Activated naive CD4-positive, alpha-beta T cell (primary cell): ENCODE measurements around the gene PRSS50.

ENCODE experiments used
- DNase-seq, 4 experiments: peaks; one replicate each; lab custom pipeline; 2025; lab: John Stamatoyannopoulos, UW

Gene PRSS50

DNA sequence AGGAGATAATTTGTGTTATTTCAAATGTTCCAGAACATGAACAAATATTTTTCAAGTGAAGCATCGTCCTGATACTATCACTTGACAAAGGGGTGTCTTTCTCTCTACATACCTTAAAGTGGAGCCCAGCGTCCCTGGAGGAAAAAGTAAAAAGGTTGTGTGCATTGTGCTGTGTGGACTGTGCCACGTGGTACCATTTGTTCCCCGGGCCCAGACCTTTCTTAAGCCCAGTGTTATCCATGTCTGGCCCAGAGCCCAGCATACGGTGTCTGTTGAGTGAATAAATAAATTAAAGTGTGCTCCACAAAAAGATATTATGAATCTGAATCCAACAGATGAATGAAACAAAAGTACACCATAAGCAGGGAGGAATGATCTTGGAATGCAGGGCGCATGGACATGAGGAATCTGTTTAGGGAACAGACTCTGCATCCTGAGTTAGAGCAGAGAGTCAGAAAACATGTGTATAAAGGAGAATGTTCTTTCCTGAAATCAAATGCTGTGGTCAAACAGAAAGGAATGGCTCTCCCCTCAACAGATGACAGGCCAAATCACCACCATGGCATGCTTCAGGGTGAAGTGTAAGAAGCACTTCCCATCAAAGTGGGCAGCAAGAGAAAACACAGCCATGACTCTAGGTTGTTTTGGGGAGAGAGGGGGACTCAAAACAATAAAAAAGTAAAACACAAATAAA, 8.1 kb upstream of the PRSS50 start:
- DNase-seq = no peak

DNA sequence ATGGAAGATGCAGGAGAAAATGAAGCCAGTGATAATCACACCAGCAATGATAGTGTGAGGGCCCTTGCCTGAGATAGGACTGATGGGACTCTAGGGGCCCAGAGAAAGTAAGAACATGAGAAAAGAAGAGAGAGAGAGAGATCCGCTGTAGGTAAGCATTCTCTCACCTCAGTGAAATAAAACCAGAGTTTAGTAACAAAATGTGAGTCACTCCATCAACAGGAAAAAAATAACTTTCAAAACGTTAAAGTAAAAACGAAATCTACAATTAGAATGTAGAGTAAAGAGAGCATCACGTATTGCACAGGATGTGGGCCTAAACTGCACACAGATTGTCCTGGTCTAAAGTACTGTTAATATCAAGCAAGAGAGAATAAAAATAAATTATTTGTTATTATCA, 6.8 kb upstream of the PRSS50 start:
- no peak for DNase-seq

DNA sequence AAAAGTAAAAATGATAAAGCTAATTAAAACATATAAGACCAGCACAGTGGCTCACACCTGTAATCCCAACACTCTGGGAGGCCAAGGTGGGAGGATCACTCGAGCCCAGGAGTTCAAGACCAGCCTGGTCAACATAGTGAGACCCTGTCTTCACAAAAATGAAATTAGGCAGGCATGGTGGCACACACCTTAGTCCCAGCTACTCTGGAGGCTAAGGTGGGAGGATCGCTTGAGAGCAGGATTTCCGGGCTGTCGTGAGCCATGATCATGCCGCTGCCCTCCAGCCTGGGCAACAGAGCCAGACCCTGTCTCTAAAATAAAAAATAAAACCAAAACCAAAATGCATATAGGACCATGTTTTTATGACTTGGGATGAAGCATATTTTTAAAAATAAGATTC, 4.8 kb upstream of the PRSS50 start:
- no peak for DNase-seq

DNA sequence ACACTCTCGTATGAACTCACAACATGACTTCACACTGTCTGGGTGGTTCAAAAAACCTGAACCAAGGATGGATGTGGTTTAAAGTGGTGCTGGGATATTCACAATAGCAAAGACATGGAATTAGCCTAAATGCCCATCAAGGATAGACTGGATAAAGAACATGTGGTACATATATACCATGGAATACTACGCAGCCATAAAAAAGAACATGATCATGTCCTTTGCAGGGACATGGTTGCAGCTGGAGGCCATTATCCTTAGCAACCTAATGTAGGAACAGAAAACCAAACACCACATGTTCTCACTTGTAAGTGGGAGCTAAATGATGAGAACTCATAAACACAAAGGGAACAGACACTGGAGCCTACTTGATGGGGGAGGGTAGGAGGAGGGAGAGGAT, 3.3 kb upstream of the PRSS50 start:
- DNase-seq = no peak

DNA sequence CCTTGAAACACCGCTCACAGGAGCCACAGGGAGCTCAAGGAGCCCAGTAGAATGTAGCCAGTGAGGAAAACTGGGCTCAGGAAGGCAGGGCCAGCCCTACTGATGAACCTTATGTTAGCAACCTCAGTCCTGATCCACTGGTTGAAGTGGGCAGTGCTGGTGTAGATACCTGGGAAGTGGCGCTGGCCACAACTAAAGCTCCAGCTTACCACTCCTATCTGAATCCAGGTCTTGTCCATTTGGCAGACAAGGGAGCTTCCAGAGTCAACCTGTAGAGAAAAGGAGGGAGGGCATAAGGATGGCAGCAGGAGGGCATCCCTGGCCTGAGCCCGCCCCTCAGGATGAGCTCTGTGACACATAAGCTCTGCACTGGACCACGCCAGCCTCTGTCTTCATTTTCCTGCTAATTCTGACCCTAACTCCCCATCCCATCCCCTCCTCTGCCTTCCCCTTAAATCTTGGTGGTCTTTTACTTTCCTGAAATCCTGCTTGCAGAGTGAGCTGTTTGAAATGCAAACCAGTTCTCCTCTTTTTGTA, 2.1 kb upstream of the PRSS50 start:
- no peak for DNase-seq

DNA sequence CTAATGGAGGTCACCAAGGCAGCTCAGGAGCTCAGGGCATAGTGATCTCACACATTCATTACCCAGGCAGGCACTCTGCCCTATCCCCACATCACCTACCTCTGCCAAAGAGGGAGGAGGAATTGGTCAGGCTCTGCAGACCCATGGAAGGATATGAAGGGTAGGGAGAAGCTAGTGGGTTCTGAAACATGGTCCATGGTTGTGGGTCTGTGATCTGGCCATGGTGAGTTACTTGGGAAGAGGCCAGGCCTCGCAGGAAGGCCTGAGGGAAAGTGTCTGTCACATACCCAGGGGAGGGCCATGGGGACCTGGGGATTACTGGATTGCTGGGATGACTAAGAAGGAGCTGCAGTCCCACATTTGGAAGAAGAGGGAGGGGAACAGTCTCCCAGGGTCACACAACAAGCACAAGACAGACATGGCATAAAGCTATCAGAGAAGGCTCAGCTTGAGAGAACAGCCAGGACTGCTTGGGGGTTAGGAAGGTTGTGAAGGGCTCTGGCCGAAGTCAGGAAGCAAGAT, 1.4 kb upstream of the PRSS50 start:
- no peak for DNase-seq

DNA sequence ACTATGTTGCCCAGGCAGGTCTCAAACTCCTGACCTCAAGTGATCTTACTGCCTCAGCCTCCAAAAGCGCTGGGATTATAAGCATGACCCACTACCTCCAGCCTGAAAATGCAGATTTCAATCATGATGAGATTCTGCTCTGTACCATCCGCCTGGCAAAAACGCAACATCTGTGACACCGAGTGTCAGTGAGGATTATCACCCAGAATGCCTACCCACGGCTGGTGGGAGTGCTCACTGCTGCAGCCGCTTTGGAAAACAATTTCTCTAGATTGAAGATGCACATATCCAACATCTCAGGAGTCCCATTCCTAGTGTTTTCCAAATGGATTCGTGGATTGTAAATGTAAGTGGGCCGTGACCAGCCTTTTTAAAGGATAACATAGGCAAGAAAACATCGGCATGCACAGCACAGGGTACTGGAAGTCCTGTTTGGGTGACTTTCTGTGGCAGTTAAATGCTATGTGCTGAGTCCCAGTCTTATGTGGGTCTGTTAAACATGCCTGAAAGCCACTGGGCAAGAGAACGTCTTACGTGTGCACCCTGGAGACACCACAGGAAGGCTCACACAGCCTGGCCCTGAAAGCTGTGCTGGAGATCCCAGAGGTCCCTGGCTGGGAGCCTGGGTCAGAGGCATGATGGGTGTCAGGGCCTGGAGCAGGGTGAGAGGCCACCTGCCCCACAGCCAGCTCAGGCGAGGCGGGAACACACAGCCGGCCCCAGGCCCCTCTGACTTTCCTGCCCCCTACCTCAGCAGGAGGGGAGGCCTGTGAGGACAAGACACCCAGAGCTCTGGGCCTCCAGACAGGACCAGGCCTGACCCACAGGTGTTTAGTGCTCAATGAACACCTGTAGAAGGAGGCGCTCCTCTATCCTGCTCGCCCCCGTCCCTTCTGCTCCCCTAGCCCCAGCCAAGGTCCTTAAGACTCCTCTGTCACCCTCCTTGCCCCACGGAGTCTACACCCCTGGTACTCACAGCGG, 918 bp downstream of the PRSS50 start:
- no peak for DNase-seq

DNA sequence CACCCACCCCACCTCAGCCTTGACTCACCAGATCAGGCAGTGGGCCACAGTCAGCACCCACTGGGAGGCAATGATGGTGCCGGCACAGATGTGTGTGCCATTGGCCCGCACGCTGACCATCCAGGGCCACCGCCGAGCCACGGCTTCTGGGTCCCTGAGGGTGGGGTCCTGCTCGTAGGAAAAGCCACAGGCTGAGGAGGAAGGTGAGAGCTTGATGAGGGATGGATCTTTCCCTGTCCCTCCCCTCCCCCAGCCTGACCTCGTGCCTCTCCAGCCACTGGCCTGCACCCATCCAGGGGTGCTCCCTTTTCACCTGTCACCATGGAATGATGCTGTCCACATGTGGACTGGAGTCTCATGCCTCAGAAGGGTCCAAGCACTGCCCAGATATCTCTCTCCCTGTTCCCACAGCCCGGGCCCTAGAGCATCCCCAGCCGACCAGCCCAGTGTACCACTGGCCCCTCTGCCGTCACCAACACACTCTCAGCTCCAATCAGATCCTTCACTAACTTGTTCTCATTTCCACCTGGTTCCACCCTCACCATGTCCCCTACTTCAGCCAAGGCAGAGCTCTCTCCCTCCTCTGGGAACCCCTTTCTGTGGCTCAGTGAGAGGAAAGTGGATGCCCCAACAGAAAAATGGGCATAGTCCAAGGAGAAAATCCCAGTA, 2.0 kb downstream of the PRSS50 start:
- no peak for DNase-seq

DNA sequence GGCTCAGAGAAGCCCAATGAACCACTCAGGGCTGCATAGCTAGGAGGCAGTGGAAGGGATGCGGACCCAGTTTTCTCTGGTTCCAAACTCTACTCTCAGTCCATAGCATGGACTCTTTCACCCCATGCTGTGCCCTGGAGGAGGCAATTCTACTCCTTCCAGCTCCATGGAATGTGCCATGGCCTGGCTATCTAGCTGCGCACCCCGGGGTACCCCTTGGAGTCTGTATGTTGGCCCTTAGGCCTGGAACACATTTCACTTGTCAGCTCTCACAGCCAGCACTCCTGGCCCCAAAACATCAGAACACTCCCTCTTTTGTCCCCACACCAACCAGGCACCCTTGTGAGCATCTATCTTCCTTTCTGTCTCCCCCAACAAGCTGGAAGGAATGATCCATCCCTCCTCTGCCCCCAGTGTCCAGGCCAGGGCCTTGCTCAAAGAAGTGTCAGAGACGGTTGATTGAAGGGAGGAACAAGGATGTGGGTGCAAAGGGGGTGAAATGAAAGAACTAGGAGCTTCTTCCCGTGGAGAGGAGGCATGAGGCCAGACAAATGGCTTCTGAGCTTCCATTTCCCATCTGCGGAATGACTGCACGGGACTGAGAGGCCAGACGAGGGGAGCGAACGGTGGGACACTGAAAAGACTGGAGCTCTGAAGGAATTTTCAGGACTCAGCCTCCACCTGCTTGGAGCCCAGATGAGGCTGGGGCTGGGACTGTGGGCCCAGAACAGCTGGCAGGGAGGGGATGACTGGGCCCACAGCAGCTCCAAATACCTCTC, 2.8 kb downstream of the PRSS50 start:
- no peak for DNase-seq

DNA sequence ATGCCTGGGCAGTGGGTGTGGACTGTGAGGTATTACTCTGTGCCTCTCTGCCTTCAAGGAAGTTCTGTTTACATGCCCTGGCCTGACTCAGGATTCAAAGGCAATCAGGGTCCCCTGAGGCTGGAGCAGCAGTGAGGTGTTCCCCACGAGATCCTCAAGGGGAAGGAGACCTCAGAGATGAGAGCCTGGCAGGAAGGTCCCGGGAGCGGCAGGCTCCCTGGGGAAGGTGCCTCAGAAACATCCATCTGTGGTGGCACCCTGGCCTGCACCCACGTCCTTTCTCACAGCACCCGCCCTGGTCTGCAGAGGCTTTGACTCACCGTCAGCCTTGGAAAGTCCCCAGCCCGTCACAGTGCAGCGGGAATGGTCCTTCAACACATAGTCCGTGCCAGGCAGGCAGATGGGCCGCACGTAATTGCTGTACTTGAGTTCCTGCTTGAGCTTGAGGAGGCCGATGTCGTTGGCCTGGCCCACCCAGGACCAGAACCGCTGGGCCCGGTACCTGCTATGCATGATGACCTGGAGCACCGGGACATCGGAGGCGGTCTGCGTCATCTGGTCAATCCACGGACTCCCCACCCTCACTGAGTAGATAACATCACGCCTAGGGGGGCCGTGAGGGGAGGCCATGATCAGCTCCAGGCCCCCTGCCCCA, 3.6 kb downstream of the PRSS50 start:
- DNase-seq = no peak

DNA sequence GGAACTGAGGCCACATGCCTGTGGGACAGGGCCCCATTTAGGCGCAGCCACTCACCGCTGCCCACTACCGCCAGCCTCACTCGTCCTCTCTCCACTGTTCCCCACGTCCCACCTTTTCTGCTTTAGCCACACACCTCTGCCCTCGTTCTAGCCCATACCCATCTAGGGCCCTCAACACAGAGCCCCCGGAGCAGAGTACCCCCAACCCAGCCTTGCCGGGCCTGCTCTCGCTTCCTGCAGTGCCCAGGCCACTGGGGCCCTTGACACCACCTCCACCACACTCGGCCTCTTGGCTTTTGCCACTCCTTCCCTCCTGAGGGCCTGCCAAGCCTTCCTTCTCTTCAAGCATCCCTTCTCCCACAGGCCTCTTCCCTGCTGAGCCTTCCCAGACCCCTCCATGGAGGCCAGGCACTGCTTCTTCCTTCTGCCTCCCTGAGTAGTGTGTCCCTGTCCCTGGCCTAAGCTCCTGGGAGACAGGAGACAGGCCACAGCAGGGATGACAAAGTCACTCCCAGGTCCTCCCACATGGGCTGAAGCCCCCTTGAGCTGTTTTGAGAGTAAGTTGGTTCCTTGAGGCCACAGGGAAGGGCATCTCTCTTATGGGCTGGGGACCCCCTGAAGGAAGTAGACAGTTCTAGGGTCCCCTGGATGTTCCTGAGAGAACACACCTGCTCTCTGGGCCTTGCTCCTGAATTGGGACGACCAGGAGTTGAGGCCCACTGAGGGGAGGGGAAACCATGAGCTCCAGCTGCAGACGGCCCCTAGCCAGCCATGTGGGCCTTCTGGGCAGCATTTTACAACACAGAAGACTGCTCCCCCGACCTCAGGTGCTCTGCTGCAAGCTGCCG, 4.4 kb downstream of the PRSS50 start:
- no peak for DNase-seq

DNA sequence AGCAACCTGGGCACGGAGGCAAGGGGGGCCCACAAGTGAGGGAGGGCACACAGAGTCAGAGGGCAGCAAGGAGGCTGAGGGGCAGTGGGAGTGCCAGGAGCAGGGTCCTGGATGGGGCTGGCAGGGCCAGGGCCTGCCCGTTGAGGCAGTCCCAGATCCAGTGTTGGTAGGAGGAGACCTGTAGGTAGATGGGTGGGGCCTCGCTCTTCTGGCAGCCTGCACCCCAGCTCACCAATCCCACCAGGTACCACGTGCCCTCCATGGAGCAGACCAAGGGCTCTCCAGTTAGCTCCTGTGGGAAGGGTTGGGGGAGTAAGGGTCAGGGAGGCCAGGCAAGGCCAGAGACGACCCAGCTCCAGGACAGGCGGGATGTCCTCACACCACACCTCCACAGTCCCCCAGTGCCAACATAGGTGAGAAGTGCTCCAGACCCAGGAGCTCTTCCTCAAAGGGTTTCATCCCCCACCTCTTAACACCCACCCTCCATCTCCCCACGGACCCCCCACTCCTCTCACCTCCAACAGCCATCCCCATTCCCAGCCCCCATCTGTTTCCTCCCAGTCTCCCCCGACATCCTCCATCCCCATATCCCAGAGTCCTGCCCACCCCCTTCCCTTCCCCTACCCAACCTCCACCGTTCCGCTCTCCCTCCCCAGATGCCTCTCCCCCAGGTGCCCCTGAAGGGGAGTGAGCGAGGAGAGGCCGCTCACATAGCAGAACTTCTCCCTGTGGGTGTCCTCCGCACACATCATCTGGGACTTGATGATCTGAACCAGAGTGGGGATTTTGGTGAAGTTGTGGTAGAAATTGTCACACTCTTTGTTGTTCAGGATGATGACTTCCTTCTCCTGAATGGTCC, 5.2 kb downstream of the PRSS50 start:
- DNase-seq = no peak

DNA sequence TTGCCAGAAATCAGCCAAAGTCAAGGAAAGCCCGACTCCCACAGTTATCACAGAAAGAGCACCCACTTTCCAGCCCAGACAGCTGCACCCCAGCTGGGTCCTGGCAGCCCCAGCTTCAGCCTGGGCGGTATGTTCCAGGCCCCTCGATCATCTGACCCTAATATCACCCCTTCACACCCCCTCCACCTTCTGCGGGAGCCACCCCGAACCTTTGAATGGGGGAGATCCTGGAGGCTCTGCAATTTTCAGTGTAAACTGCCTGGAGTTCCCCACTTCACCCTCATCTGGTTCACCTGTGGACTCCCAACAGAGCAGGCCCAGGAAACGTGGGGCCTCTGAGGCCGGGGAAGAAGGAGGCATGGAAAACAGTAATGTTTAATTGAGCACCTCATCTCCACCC, 5.9 kb downstream of the PRSS50 start:
- no peak for DNase-seq

DNA sequence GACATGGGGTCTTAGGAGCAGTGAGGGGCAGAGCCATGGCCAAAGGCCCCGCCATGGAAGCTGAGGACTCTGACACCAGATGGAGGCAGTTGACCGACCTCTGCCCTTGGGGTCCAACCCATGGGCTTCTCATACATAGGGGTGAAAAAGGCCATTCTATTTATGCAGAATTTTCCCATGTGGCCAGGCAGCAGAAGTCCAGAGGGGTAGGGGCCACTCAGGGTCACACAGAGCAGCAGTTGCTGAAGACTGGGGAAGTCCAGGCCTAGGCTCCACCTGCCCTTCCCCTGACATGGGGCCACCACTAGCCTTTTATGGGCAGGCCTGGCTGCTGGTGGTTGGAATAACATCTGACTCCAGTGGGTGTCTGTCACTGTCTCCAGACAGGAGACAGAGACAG, 6.4 kb downstream of the PRSS50 start:
- no peak for DNase-seq

DNA sequence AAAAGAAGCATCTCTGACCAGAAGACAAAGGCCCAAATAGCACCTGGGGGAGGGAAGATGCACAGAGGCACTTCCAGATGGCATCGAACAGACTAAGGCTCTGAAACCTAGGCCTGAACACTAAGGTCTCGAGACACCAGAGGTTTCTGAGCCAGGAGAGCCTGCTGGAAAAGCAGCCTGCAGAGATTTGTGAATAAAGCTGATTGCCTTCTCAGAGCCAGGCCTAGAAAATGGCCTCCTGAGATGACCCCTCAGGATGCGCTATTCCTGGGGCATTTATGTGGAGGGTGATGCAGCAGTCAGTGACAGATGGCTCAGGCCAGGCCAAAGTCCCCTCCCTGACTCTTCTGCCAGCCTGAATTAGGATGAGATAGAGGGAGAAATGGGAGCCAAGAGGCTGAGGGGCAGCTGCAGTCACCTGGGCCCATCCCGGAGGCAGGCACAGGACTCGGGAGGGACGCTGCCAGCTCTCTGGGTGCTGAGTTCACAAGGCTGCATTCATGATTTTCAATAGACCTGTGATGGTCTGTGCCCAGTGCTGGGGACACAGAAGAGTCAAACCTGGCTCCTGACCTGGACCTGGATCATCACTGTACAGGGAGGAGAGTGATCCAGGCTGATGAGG, 6.9 kb downstream of the PRSS50 start:
- no peak for DNase-seq

DNA sequence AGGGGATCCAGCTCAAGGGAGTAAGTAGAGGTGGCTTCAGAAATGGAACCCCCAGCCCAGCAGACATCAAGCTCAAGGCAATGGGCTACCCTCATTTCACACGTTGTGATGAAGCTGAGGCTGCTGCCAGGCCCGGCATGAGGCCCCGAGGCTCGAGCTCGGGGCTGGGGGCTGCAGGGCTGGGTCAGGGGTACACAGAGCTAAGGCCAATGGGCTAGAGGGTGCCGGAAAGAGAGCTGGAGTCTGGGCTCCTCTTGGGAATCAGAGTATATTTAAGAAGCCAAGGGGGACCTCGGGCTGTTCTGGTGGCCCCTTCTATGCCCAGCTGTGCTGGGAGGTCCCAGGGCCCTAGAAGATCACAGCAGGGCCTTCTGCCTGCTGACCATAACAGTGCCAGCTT, 7.4 kb downstream of the PRSS50 start:
- DNase-seq = no peak

DNA sequence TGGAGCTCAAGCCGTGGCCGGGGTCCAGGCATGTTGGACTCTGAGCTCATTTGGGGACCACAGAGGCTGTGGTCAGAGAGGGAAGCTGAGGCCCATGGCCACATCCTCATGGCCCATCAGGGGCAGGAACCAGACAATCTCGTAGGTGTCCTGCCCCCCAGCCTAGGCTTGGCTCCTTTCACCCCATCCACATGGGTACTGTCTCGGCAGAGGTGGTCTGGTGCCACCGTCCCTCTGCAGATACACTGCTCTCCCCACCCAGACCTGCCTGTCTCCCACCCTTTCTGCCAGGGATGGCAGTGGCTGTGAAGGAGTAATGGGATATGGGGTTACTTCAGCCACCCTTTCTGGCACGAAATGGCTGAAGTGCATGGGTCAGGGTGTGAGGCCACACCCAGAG, 7.9 kb downstream of the PRSS50 start:
- no peak for DNase-seq

DNA sequence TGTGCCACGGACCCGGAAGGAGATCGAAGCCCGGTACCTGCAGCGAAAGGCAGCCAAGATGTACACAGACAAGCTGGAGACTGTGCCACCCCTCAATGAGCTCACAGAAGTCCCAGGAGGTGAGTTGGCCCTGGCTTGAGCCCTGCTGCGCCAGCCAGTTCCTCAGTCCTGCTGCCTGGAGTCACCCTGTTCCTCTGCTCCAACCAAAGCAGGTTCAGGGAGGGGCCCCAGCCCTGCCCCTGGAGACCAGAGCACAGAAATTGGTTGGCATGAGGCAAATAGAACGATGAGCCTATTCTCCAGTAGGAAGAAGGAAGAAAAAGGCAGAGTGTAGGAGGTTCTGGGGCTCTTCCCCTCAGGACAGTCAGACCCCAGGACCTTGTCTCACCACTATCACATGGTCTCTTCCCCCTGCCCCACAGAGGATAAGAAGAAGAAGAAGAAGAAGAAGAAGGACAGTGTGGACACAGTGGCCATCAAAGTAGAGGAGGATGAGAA, 8.5 kb downstream of the PRSS50 start:
- no peak for DNase-seq
